K562 (cell line): Measurements from ENCODE around the gene PITPNC1. TPM values are rescaled to one million over a fixed set of nuclear protein-coding genes. Genes with fewer than 3 reads are reported as not detected.

Experiments used
- ATAC-seq: fragments of 200-7000 bp; cut with Tn5 transposase; 3 replicates; pipeline ENCODE4 v1.9.1; 2020; ENCODE audit warnings: moderate library complexity
- BruUV-seq: library from RNA; stranded (reverse); fragments of 400-500 nt; replicated peaks from 2 replicates; lab custom pipeline; 2021; lab: Mats Ljungman, UMichigan
- CTCF ChIA-PET: fragments of 300-600 bp; formaldehyde crosslinking; extraction: SDS; loops from one replicate; lab custom pipeline; 2021; ENCODE audit warnings: low intra/inter-chr PET ratio; lab: Yijun Ruan, JAX
- POLR2A ChIA-PET: fragments of 300-600, 350-650 bp; sonication (Branson Sonifier 250); formaldehyde crosslinking; extraction: SDS; loops from one replicate; lab custom pipeline; 2021; ENCODE audit warnings: antibody characterized with exemption, inconsistent platforms; lab: Yijun Ruan, JAX
- DNase-seq, 4 experiments: peaks; one replicate each; pipeline versions ENCODE4 v3.0.0 to v3.0.0-alpha.2; 2011 to 2018; ENCODE audit warnings: low spot score in 3 of 4, mixed read lengths in 3 of 4; ENCODE audit errors: extremely low read depth in 1 of 4
- FAIRE-seq: peaks from 2 replicates; lab custom pipeline; 2011; peaks lifted over from hg19 to GRCh38; lab: Jason Lieb, UNC
- H2AFZ ChIP-seq: 2 replicates; pipeline ENCODE4 v1.6.0; 2011; ENCODE audit warnings: low read depth, low read length, control low read depth, inconsistent platforms
- H3K27ac ChIP-seq: fragments of 200-600 bp; 3 replicates; pipeline ENCODE4 v1.8.0; 2011; ENCODE audit warnings: low read depth, mild to moderate bottlenecking, control low read depth, inconsistent platforms, low read length, moderate library complexity, mixed read lengths; ENCODE audit errors: extremely low read depth
- H3K27me3 ChIP-seq, 2 experiments: fragments of 300-600 bp in 1 of 2; 2 replicates in 1 of 2; 3 replicates in 1 of 2; pipeline versions ENCODE4 v1.6.0 to v1.8.0; 2011; ENCODE audit warnings: inconsistent platforms in 2 of 2, low read length in 2 of 2, mild to moderate bottlenecking in 1 of 2, mixed read lengths in 1 of 2, moderate library complexity in 1 of 2; ENCODE audit not compliant: control insufficient read depth in 2 of 2, insufficient read depth in 2 of 2
- H3K36me3 ChIP-seq: fragments of 300-600 bp; 3 replicates; pipeline ENCODE4 v1.8.0; 2011; ENCODE audit warnings: mild to moderate bottlenecking, low read length, inconsistent platforms; ENCODE audit not compliant: control insufficient read depth, insufficient read depth
- H3K4me1 ChIP-seq, 2 experiments: fragments of 200-600 bp in 1 of 2; replicated peaks in 1 of 2; 2 replicates in 1 of 2; 3 replicates in 1 of 2; pipeline versions ENCODE4 v1.5.1 to v1.8.0; 2011; ENCODE audit warnings: inconsistent platforms in 2 of 2, low read length in 2 of 2, mild to moderate bottlenecking in 1 of 2, mixed read lengths in 1 of 2, moderate library complexity in 1 of 2; ENCODE audit not compliant: control insufficient read depth in 2 of 2, insufficient read depth in 2 of 2
- H3K4me2 ChIP-seq: 2 replicates; pipeline ENCODE4 v1.6.1; 2011; ENCODE audit warnings: low read length, control low read depth, inconsistent platforms, mixed read lengths; ENCODE audit not compliant: insufficient read depth
- H3K4me3 ChIP-seq: fragments of 200-600 bp; sonication (generic), shearing (Covaris generic); 2 replicates; pipeline ENCODE4 v1.5.1; 2016; ENCODE audit warnings: control low read depth, inconsistent platforms
- H3K79me2 ChIP-seq: fragments of 200-600 bp; 3 replicates; pipeline ENCODE4 v1.8.0; 2011; ENCODE audit warnings: low read length, inconsistent platforms; ENCODE audit not compliant: control insufficient read depth, insufficient read depth
- H3K9ac ChIP-seq, 2 experiments: 2 replicates each; pipeline versions ENCODE4 v1.6.0 to v1.6.1; 2011; ENCODE audit warnings: low read depth in 2 of 2, low read length in 2 of 2, control low read depth in 1 of 2, inconsistent platforms in 1 of 2, mild to moderate bottlenecking in 1 of 2, mixed read lengths in 1 of 2; ENCODE audit not compliant: insufficient read depth in 1 of 2
- H3K9me1 ChIP-seq: one replicate; pipeline ENCODE4 v1.6.0; 2011; ENCODE audit warnings: inconsistent platforms, mild to moderate bottlenecking, low read length, moderate library complexity; ENCODE audit not compliant: control insufficient read depth, insufficient read depth
- H3K9me3 ChIP-seq: replicated peaks from 2 replicates; pipeline ENCODE4 v1.5.1; 2011; ENCODE audit warnings: low read depth, low read length, inconsistent platforms; ENCODE audit not compliant: control insufficient read depth, insufficient read depth
- H4K20me1 ChIP-seq: replicated peaks from 2 replicates; pipeline ENCODE4 v1.6.1; 2011; ENCODE audit warnings: low read length, inconsistent platforms, mixed read lengths; ENCODE audit not compliant: control insufficient read depth, insufficient read depth
- ATF2 ChIP-seq: sonication (generic); formaldehyde crosslinking; IDR thresholded peaks from 2 replicates; pipeline ENCODE4 v1.8.1; 2022; ENCODE audit warnings: missing genetic modification reagents
- CBX8 ChIP-seq: fragments of 200-600 bp; sonication (generic); IDR thresholded peaks from 2 replicates; pipeline ENCODE4 v1.6.1; 2012; ENCODE audit warnings: borderline replicate concordance, mixed run types, low read depth, mild to moderate bottlenecking, moderate library complexity, mixed read lengths, low read length, control low read depth, inconsistent platforms; ENCODE audit not compliant: poor library complexity, severe bottlenecking; ENCODE audit errors: extremely low read depth
- DNMT1 ChIP-seq: fragments of 450-650 bp; IDR thresholded peaks from 2 replicates; pipeline ENCODE4 v1.6.1; 2016; ENCODE audit warnings: antibody characterized with exemption, mild to moderate bottlenecking
- E2F1 ChIP-seq: sonication (generic); formaldehyde crosslinking; IDR thresholded peaks from 2 replicates; pipeline ENCODE4 v1.8.1; 2023; ENCODE audit warnings: mild to moderate bottlenecking, missing genetic modification reagents, moderate library complexity
- FOXK2 ChIP-seq, 2 experiments: fragments of 450-650 bp; IDR thresholded peaks in 1 of 2; conservative IDR thresholded peaks in 1 of 2; 2 replicates each; pipeline ENCODE4 v1.6.1; 2016; ENCODE audit warnings: low read depth in 2 of 2, mild to moderate bottlenecking in 1 of 2
- HBP1 ChIP-seq: fragments of 450-650 bp; formaldehyde crosslinking; IDR thresholded peaks from 2 replicates; pipeline ENCODE4 v1.4.0; 2022; ENCODE audit warnings: missing genetic modification characterization
- ID3 ChIP-seq, 2 experiments: fragments of 250-450 bp in 1 of 2; fragments of 450-650 bp in 1 of 2; sonication (Bioruptor Pico) in 1 of 2; IDR thresholded peaks; 2 replicates each; pipeline versions ENCODE4 v1.6.1 to v1.8.0; 2016 to 2021; ENCODE audit warnings: mild to moderate bottlenecking in 2 of 2, moderate library complexity in 2 of 2, missing compliant biosample characterization in 1 of 2, missing genetic modification characterization in 1 of 2
- RFX5 ChIP-seq: IDR thresholded peaks from 2 replicates; pipeline ENCODE4 v1.6.1; 2011; ENCODE audit warnings: low read depth, mild to moderate bottlenecking, improper control_type of control experiment, low read length
- SNRNP70 ChIP-seq: fragments of 200-400 bp; formaldehyde crosslinking; optimal IDR thresholded peaks from 2 replicates; pipeline ENCODE3; 2017; ENCODE audit warnings: low read depth, low read length
- TFAP4 ChIP-seq: sonication (generic); formaldehyde crosslinking; IDR thresholded peaks from 2 replicates; pipeline ENCODE4 v1.8.0; 2022; ENCODE audit warnings: missing genetic modification reagents, mild to moderate bottlenecking, moderate library complexity, borderline replicate concordance
- U2AF1 ChIP-seq: fragments of 200-400 bp; formaldehyde crosslinking; optimal IDR thresholded peaks from 2 replicates; pipeline ENCODE3; 2017; ENCODE audit warnings: mild to moderate bottlenecking, low read depth, low read length, moderate library complexity
- ZNF561 ChIP-seq: fragments of 450-650 bp; formaldehyde crosslinking; conservative IDR thresholded peaks from 2 replicates; pipeline ENCODE4 v1.4.0; 2020; ENCODE audit warnings: mild to moderate bottlenecking, moderate library complexity
- ZNF785 ChIP-seq: fragments of 250-450 bp; sonication (Bioruptor Pico); IDR thresholded peaks from 2 replicates; pipeline ENCODE4 v1.4.0; 2020; ENCODE audit warnings: mild to moderate bottlenecking
- WGBS: fragments of 100-300 bp; shearing (Covaris generic); methylation state at CpG from one replicate; pipeline ENCODE4 v1.1.6; 2016; ENCODE audit warnings: low coverage, mixed read lengths; ENCODE audit not compliant: insufficient coverage; ENCODE audit errors: missing lambda C conversion rate; 5-methylcytosine and 5-hydroxymethylcytosine counted together
- in situ Hi-C: fragments of 300-500 bp; cut with MboI; formaldehyde crosslinking; loops from 4 replicates; pipeline ENCODE4 v1.15.0; 2018; ENCODE audit warnings: inconsistent platforms, mixed read lengths
- intact Hi-C: fragments of 100-400 bp; cut with micrococcal nuclease; formaldehyde crosslinking; loops from 2 replicates; pipeline ENCODE4 v1.14.2; 2022
- polyA plus RNA-seq, 8 experiments: library from polyadenylated mRNA; depleted of rRNA in 4 of 8; stranded (reverse) in 5 of 8; unstranded in 3 of 8; fragments of >200 nt; fragmentation: Nextera tagmentation in 2 of 8; fragmentation: Illumina TruSeq in 1 of 8; extraction: Ambion mirVana in 2 of 8; extraction: Trizol in 1 of 8; gene quantifications; 2 replicates each; pipeline versions ENCODE4 v1.2.1 to v1.2.3, GENCODE V29; 2011 to 2014; ENCODE audit warnings: inconsistent platforms in 1 of 8, missing spikeins in 1 of 8
- total RNA-seq, 7 experiments: library from RNA; depleted of rRNA in 6 of 7; stranded (reverse); fragments of >200 nt in 6 of 7; fragmentation: Illumina TruSeq in 2 of 7; extraction: Trizol in 2 of 7; gene quantifications; 2 replicates each; pipeline versions ENCODE4 v1.2.1 to v1.2.3, GENCODE V29; 2011 to 2021; ENCODE audit warnings: low replicate concordance in 1 of 7

PITPNC1 gene
- total and polyA plus RNA-seq, 9 of the 15 experiments (the other 6 are each of a cell fraction or from before 2014, with no cell fraction given): 0.11 to 1.1 (median 0.65) TPM

DNA sequence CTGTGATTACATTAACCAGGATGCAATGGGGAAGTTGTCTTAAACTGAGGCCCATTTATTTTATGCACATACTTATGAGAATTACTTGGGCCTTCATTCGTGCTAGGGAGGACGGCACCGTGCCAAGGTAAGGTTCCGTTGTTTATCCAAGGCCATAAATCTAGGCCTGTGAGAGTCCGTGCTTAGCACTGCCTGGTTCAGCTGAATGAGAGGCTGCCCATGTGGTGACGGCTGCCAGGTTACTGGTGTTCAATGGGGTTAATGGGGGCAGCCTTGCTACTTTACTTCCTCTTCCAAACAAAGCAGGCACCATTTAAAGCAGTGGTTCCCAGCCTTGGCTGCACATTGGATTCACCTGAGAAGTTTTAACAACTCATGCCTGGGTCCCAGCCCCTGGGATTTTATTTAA is 205.6 kb downstream of the PITPNC1 start:
- no TSS peak for BruUV-seq
- 0% methylated on average over 6 of the region's 6 CpGs for WGBS
- no peaks in the 10 kb centered on the region for H3K36me3 ChIP-seq
- no peak for FAIRE-seq
- H3K4me3 ChIP-seq: no peak overlapping the region
- no peaks in the 10 kb centered on the region for H4K20me1 ChIP-seq
- ChIA-PET CTCF (no interaction called here), POLR2A (interaction anchor here (0.6 kb wide), 1 partner anchor 204 kb away, joined by 3 read pairs; no protein-coding TSS in a partner anchor)
- DNase-seq: no peak
- no peak overlapping the region for H3K9ac ChIP-seq
- no peak overlapping the region for H3K27ac ChIP-seq
- H3K4me1 ChIP-seq: no peaks in the 10 kb centered on the region
- H3K4me2 ChIP-seq: no peak overlapping the region
- H3K27me3 ChIP-seq: peaks cover 26 to 58% of the 10 kb centered on the region in 2 experiments
- no peak for ATAC-seq
- H3K9me1 ChIP-seq: no peaks in the 10 kb centered on the region
- no peak overlapping the region for H2AFZ ChIP-seq
- H3K79me2 ChIP-seq: no peaks in the 10 kb centered on the region
- in situ Hi-C loops (no loop called here), intact Hi-C loops (no loop called here)
- H3K9me3 ChIP-seq: no peaks in the 10 kb centered on the region
- TF ChIP-seq ZNF785 (CRISPR knock-in tag): no peak
- TF ChIP-seq FOXK2 (conservative IDR thresholded peaks at IDR 0.05 in 1 of 2, IDR thresholded peaks at IDR 0.05 in 1 of 2; ENCODE audit: low read depth in 2 of 2): no peak
- TF ChIP-seq E2F1 (CRISPR knock-in tag): no peak
- no peak for TF ChIP-seq SNRNP70
- TF ChIP-seq DNMT1: no peak
- TF ChIP-seq RFX5: no peak
- no peak for TF ChIP-seq U2AF1
- no peak for TF ChIP-seq ID3 (CRISPR knock-in tag; IDR thresholded peaks at IDR 0.05)
- TF ChIP-seq ID3 (tag; IDR thresholded peaks at IDR 0.05): no peak
- no peak for TF ChIP-seq ZNF561 (CRISPR knock-in tag)
- no peak for TF ChIP-seq TFAP4 (CRISPR knock-in tag)
- no peak for TF ChIP-seq HBP1 (CRISPR knock-in tag)
- TF ChIP-seq CBX8: no peak
- TF ChIP-seq ATF2: no peak
